Activated T-cell treated with anti-CD3 and anti-CD28 coated beads, Interleukin-2, amount 50 U/mL, for 4 hours (primary cell): Measurements from ENCODE around the gene INTS3. TPM values are rescaled to one million over a fixed set of nuclear protein-coding genes. Genes with fewer than 3 reads are reported as not detected.

Experiments
- ATAC-seq, 2 donors: fragments of 200-7000 bp; cut with Tn5 transposase; one replicate each; pipeline ENCODE4 v1.10.0; 2021
- DNase-seq: peaks from one replicate; pipeline ENCODE4 v3.0.0-alpha.2; 2020
- H3K27me3 Mint-ChIP-seq: one replicate; pipeline ENCODE4 v1.8.0; 2021; ENCODE audit warnings: low read depth, mixed read lengths
- H3K36me3 Mint-ChIP-seq: one replicate; pipeline ENCODE4 v1.8.0; 2022; ENCODE audit warnings: mixed read lengths; ENCODE audit not compliant: insufficient read depth
- H3K4me1 Mint-ChIP-seq: one replicate; pipeline ENCODE4 v1.8.0; 2021; ENCODE audit warnings: low read depth, mixed read lengths
- H3K4me3 Mint-ChIP-seq: one replicate; pipeline ENCODE4 v1.8.0; 2021; ENCODE audit warnings: mild to moderate bottlenecking, moderate library complexity, mixed read lengths
- H3K9me3 Mint-ChIP-seq: one replicate; pipeline ENCODE4 v1.8.0; 2021; ENCODE audit warnings: mixed read lengths
- total RNA-seq, 3 donors: library from RNA; stranded (reverse); gene quantifications; one replicate each; pipeline ENCODE4 v1.2.1, GENCODE V29; 2021

The INTS3 gene
- total RNA-seq, 3 donors from 2014 or later: 46.9 to 49.4 (median 48.5) TPM

DNA sequence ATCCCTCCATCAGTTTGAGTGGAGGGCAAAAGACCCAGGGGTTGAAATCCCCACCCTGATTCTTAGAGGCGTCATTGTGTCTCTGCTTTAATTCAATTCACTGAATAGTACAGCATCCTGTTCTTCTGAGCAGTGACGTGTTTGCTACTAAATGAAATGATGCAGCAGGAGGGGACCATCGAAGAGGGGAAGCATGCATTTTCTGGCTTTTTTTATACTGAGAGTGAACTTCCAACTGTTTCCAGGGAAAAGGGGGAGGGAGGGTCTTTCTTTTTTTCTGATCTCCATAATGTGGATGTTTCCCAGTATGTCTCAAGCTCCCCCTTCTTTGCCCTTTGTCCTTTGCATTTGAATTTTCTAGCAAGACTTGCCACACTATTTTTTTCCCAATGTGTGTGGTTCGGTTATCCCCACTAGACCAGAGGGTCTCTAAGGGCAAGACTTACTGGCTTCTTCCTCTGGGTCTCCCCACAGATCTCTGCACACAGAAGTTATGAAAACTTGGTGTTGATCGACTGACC, 2.7 kb downstream of the INTS3 start:
- Mint-ChIP-seq H3K4me1 (peaks cover 39% of the 10 kb centered on the region), H3K27me3 (no peaks in the 10 kb centered on the region), H3K36me3 (peaks cover 11% of the 10 kb centered on the region), H3K4me3 (no peak overlapping the region), H3K9me3 (no peaks in the 10 kb centered on the region)
- no peak for DNase-seq
- no peak for ATAC-seq

DNA sequence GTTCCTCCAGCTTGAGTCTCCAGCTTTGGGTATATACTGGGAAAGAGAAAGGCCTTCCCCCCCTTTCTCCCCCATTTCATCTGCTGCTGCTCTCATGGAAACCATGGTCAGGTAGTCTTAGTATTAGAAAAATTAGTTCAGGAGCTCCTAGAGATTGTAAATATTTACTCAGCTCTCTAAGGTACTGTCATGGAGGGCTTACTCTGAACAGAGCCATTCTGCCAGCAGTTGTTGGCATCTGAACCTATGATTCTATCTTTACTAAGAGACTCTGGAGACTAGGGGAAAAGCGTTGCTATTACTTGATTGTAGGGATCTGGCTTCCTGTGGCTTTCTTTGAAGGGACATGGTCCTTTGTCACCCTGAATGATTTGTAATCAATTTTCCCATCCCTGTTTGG, 6.1 kb downstream of the INTS3 start:
- ATAC-seq: no peak
- H3K9me3 Mint-ChIP-seq: no peaks in the 10 kb centered on the region
- H3K27me3 Mint-ChIP-seq: no peaks in the 10 kb centered on the region
- H3K36me3 Mint-ChIP-seq: peaks cover 11% of the 10 kb centered on the region
- no peak for DNase-seq
- peaks cover 37% of the 10 kb centered on the region for H3K4me1 Mint-ChIP-seq
- H3K4me3 Mint-ChIP-seq: no peak overlapping the region

- H3K27me3 Mint-ChIP-seq: no peaks in the 10 kb centered on the region
- H3K4me1 Mint-ChIP-seq: peaks cover 32% of the 10 kb centered on the region
- ATAC-seq (no peak), DNase-seq (no peak)
- H3K36me3 Mint-ChIP-seq: peaks cover 9% of the 10 kb centered on the region
- no peaks in the 10 kb centered on the region for H3K9me3 Mint-ChIP-seq
- no peak overlapping the region for H3K4me3 Mint-ChIP-seq
Observed at GRCh38 chr1:153734396-153735089, 6.7 kb downstream of the INTS3 start.

- H3K27me3 Mint-ChIP-seq: no peaks in the 10 kb centered on the region
- H3K36me3 Mint-ChIP-seq: peaks cover 9% of the 10 kb centered on the region
- ATAC-seq: no peak
- no peak for DNase-seq
- H3K4me1 Mint-ChIP-seq: peaks cover 28% of the 10 kb centered on the region
- H3K9me3 Mint-ChIP-seq: no peaks in the 10 kb centered on the region
- H3K4me3 Mint-ChIP-seq: no peak overlapping the region
Observed at GRCh38 chr1:153735090-153735420, 7.2 kb downstream of the INTS3 start.

- no peaks in the 10 kb centered on the region for H3K9me3 Mint-ChIP-seq
- H3K27me3 Mint-ChIP-seq: no peaks in the 10 kb centered on the region
- DNase-seq (no peak), ATAC-seq (no peak)
- no peak overlapping the region for H3K4me3 Mint-ChIP-seq
- peaks cover 29% of the 10 kb centered on the region for H3K4me1 Mint-ChIP-seq
- H3K36me3 Mint-ChIP-seq: peaks cover 46% of the 10 kb centered on the region
Observed at GRCh38 chr1:153741986-153742385, 14.1 kb downstream of the INTS3 start.

DNA sequence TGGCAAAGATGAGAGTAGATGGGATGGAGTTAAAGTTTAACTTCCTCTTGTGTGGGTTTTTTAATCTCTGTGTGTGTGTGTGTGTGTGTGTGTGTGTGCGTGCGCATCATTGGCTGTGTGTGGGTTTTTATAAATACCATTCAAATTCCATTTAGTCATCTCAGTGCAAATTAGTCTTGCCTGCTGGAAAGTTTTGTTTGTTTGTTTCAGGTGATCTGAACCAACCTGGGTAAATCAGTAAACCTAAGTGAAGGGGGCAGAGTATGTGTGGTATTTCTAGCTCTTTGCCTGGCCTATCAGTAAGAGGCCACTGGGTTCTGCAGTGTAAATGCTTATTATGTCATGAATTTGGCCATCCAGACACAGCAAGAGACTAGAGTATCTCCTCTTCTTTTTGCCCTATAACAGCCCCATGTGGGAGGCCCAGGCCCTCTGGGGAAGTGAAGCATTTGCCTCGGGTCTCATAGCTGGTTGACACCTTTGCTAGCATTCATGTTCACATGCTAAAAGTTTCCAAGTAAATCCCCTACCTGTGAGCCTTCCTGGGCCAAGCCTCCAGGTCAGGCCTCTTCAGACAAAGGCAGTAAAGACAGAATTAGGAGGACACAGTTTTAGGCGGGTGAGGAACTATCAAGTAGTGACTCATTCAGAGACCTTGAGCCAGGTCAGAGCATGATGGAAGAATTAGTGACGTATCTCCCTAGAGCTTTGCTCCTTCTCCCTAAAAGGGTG, 14.7 kb downstream of the INTS3 start:
- Mint-ChIP-seq H3K9me3 (no peaks in the 10 kb centered on the region), H3K4me3 (no peak overlapping the region), H3K27me3 (no peaks in the 10 kb centered on the region), H3K4me1 (peaks cover 27% of the 10 kb centered on the region), H3K36me3 (peaks cover 49% of the 10 kb centered on the region)
- DNase-seq (no peak), ATAC-seq (no peak)

DNA sequence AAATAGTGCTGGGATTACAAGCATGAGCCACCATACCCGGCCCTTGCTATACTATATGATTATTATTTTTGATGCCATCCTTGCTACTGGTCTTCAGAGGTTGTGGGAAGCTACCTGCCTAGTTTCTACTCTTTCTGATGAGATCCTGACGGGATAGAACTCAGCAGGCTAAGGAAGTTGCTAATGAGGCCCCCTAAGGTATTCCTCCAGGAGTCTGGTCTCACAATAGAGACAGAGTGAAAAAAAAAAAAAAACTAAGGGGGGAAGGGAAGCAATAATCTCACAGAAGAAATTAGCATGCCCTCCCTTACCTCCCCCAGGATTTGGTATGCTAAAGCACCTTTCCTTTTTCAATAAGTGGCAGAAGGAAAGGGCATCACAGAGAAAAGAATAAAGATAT, 17.6 kb downstream of the INTS3 start:
- peaks cover 32% of the 10 kb centered on the region for H3K4me1 Mint-ChIP-seq
- no peak for ATAC-seq
- H3K27me3 Mint-ChIP-seq: no peaks in the 10 kb centered on the region
- DNase-seq: no peak
- H3K9me3 Mint-ChIP-seq: no peaks in the 10 kb centered on the region
- H3K4me3 Mint-ChIP-seq: no peak overlapping the region
- H3K36me3 Mint-ChIP-seq: peaks cover 62% of the 10 kb centered on the region

GRCh38 chr1:153746174-153746573, 18.3 kb downstream of the INTS3 start:
- peaks cover 32% of the 10 kb centered on the region for H3K4me1 Mint-ChIP-seq

GRCh38 chr1:153748903-153749302, 21.1 kb downstream of the INTS3 start:
- Mint-ChIP-seq H3K4me1 (peaks cover 11% of the 10 kb centered on the region), H3K36me3 (peaks cover 51% of the 10 kb centered on the region), H3K9me3 (no peaks in the 10 kb centered on the region), H3K27me3 (no peaks in the 10 kb centered on the region), H3K4me3 (no peak overlapping the region)
- ATAC-seq (no peak), DNase-seq (no peak)

More at GRCh38 chr1:153746174-153746573, 18.3 kb downstream of the INTS3 start:
- H3K4me3 Mint-ChIP-seq: no peak overlapping the region
- H3K9me3 Mint-ChIP-seq: no peaks in the 10 kb centered on the region
- no peak for DNase-seq
- H3K27me3 Mint-ChIP-seq: no peaks in the 10 kb centered on the region
- peaks cover 62% of the 10 kb centered on the region for H3K36me3 Mint-ChIP-seq
- no peak for ATAC-seq

- peaks cover 51% of the 10 kb centered on the region for H3K36me3 Mint-ChIP-seq
- H3K9me3 Mint-ChIP-seq: no peaks in the 10 kb centered on the region
- no peaks in the 10 kb centered on the region for H3K27me3 Mint-ChIP-seq
- DNase-seq (peak; percentile 73), ATAC-seq (peak; percentile 100)
- no peak overlapping the region for H3K4me3 Mint-ChIP-seq
- peaks cover 7% of the 10 kb centered on the region for H3K4me1 Mint-ChIP-seq
Observed at GRCh38 chr1:153749408-153750005, 21.7 kb downstream of the INTS3 start.

DNA sequence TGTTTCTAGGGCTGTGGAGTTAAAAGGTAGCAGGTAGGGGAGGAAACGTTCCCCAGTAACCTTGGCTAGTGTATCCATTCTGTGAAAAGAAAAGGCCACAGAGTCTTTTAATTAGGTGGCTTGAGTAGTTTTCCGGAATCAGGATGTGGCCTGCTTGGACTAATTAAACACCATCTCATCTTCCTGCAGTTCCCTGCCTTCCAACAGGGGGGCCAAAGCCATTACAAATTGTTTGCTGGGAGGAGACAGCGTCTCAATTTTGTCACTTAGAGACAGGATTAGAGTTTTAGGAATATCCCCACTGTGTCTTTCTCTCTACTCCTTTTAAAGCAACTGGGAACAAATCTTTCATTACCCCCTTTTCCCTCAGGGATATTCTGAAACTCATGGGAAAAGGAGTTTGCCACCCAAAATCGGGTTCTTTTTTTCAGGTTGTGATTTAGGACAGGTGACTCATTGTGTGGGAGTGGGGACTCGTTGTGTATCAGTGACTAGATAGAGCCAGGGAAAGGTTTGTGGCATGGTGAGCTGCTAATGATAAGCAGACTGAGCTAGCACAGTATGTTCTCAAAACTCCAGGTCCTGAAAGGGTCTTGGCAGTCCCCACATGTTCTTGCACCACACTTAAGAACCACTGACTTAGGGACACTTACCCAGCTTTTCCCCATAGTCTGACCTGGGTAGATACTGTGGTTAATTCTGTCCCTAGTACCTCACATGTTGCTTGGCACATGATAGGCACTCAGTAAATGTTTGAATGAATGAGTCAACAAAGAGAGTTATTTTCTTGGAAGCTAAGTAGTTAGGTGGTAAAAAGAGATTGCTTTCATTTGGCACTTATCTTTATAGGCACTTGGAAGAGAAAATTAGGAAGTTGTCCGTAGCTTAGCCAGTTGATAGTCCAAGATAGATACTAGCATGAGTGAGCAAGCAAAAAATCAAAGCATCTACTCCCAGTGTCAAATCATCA, 22.5 kb downstream of the INTS3 start:
- Mint-ChIP-seq H3K4me3 (no peak overlapping the region), H3K9me3 (no peaks in the 10 kb centered on the region), H3K27me3 (no peaks in the 10 kb centered on the region), H3K4me1 (peaks cover 6% of the 10 kb centered on the region), H3K36me3 (peaks cover 52% of the 10 kb centered on the region)
- no peak for DNase-seq
- no peak for ATAC-seq

DNA sequence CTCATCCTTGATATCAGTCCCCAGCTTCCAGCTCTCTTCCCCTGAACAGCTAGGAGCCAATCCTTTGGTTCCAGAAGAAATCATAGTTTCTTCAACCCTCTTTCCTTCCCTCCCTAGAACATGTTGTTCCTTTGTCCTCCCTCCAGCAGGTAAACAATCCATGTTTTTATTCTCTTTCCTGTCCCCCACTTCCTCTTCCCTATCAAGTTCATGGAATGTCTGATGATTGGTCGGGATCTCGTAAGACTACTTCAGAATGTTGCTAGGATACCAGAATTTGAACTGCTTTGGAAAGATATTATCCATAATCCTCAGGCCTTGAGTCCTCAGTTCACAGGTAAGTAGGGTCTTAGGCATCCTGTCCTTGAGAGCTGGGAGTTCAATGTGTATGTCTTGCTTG, 24.2 kb downstream of the INTS3 start:
- Mint-ChIP-seq H3K27me3 (no peaks in the 10 kb centered on the region), H3K4me3 (no peak overlapping the region), H3K36me3 (peaks cover 48% of the 10 kb centered on the region), H3K4me1 (peaks cover 6% of the 10 kb centered on the region), H3K9me3 (no peaks in the 10 kb centered on the region)
- DNase-seq: no peak
- no peak for ATAC-seq

- DNase-seq (no peak), ATAC-seq (no peak)
- Mint-ChIP-seq H3K9me3 (no peaks in the 10 kb centered on the region), H3K36me3 (peaks cover 49% of the 10 kb centered on the region), H3K4me3 (no peak overlapping the region), H3K27me3 (no peaks in the 10 kb centered on the region), H3K4me1 (peaks cover 6% of the 10 kb centered on the region)
Observed at GRCh38 chr1:153752571-153753195, 24.8 kb downstream of the INTS3 start.
